Cerebellar cortex (tissue), 1 donor: Measurements from ENCODE around the gene SEPSECS.

ENCODE experiments used
- DNase-seq: peaks from one replicate; pipeline ENCODE4 v3.0.0-alpha.2; 2015; ENCODE audit warnings: low spot score

The SEPSECS gene

GRCh38 chr4:25081866-25082471, 78.3 kb downstream of the SEPSECS start:
- DNase-seq = no peak

- DNase-seq = no peak
These were observed 79.7 kb downstream of the SEPSECS start for GRCh38 chr4:25080571-25080970.

GRCh38 chr4:25078523-25078922, 81.7 kb downstream of the SEPSECS start:
- no peak for DNase-seq

GRCh38 chr4:25076625-25077398, 83.4 kb downstream of the SEPSECS start:
- no peak for DNase-seq

- no peak for DNase-seq
These were observed 84.4 kb downstream of the SEPSECS start for GRCh38 chr4:25075851-25076250.

- DNase-seq = no peak
These were observed 85.1 kb downstream of the SEPSECS start for GRCh38 chr4:25075129-25075528.

GRCh38 chr4:25070545-25070944, 89.7 kb downstream of the SEPSECS start:
- no peak for DNase-seq
